Endothelial cell (in vitro differentiated cells): ENCODE measurements around the gene HPDL. TPM values are rescaled to one million over a fixed set of nuclear protein-coding genes. Genes with fewer than 3 reads are reported as not detected.

ENCODE experiments used
- DNase-seq: peaks from one replicate; pipeline ENCODE4 v3.0.0; 2021; ENCODE audit warnings: low spot score
- H3K27ac Mint-ChIP-seq: one replicate; pipeline ENCODE4 v1.8.0; 2021; ENCODE audit warnings: mixed read lengths, inconsistent platforms; ENCODE audit not compliant: unreplicated experiment
- H3K27me3 Mint-ChIP-seq: one replicate; pipeline ENCODE4 v1.8.0; 2021; ENCODE audit warnings: mild to moderate bottlenecking, moderate library complexity, mixed read lengths, inconsistent platforms; ENCODE audit not compliant: unreplicated experiment
- H3K36me3 Mint-ChIP-seq: one replicate; pipeline ENCODE4 v1.8.0; 2021; ENCODE audit warnings: mild to moderate bottlenecking, low read depth, mixed read lengths, inconsistent platforms; ENCODE audit not compliant: unreplicated experiment
- H3K4me1 Mint-ChIP-seq: one replicate; pipeline ENCODE4 v1.8.0; 2021; ENCODE audit warnings: mild to moderate bottlenecking, mixed read lengths, inconsistent platforms; ENCODE audit not compliant: unreplicated experiment
- H3K4me3 Mint-ChIP-seq: one replicate; pipeline ENCODE4 v1.8.0; 2021; ENCODE audit warnings: mild to moderate bottlenecking, mixed read lengths, inconsistent platforms; ENCODE audit not compliant: unreplicated experiment
- H3K9me3 Mint-ChIP-seq: one replicate; pipeline ENCODE4 v1.8.0; 2021; ENCODE audit warnings: mixed read lengths, inconsistent platforms; ENCODE audit not compliant: unreplicated experiment
- total RNA-seq: library from RNA; stranded (reverse); fragmentation: NEBNext Ultra II Directional; extraction: Animal tissue kit (Norgen Biotek cat#: 25700); gene quantifications from one replicate; pipeline ENCODE4 v1.2.1, GENCODE V29; 2021; ENCODE audit not compliant: unreplicated experiment
- TF ChIP-seq, protein P1 (sequence below): fragments of 200-600 bp; sonication (generic); IDR thresholded peaks from one replicate; pipeline ENCODE4 v1.5.0; 2021; ENCODE audit warnings: antibody characterized with exemption; ENCODE audit not compliant: unreplicated experiment

The HPDL gene
- total RNA-seq, 1 donor from 2014 or later: 2.5 TPM

GRCh38 chr1:45345014-45345413, 18.3 kb downstream of the HPDL start:
- Mint-ChIP-seq H3K36me3 (peaks cover 34% of the 10 kb centered on the region), H3K4me1 (peaks cover 29% of the 10 kb centered on the region), H3K4me3 (peak overlapping the region; percentile 34), H3K27ac (peak overlapping the region; percentile 39), H3K27me3 (peaks cover 3% of the 10 kb centered on the region), H3K9me3 (no peaks in the 10 kb centered on the region)
- no peak for DNase-seq
- TF ChIP-seq, protein P1, sequence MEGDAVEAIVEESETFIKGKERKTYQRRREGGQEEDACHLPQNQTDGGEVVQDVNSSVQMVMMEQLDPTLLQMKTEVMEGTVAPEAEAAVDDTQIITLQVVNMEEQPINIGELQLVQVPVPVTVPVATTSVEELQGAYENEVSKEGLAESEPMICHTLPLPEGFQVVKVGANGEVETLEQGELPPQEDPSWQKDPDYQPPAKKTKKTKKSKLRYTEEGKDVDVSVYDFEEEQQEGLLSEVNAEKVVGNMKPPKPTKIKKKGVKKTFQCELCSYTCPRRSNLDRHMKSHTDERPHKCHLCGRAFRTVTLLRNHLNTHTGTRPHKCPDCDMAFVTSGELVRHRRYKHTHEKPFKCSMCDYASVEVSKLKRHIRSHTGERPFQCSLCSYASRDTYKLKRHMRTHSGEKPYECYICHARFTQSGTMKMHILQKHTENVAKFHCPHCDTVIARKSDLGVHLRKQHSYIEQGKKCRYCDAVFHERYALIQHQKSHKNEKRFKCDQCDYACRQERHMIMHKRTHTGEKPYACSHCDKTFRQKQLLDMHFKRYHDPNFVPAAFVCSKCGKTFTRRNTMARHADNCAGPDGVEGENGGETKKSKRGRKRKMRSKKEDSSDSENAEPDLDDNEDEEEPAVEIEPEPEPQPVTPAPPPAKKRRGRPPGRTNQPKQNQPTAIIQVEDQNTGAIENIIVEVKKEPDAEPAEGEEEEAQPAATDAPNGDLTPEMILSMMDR: no peak

DNA sequence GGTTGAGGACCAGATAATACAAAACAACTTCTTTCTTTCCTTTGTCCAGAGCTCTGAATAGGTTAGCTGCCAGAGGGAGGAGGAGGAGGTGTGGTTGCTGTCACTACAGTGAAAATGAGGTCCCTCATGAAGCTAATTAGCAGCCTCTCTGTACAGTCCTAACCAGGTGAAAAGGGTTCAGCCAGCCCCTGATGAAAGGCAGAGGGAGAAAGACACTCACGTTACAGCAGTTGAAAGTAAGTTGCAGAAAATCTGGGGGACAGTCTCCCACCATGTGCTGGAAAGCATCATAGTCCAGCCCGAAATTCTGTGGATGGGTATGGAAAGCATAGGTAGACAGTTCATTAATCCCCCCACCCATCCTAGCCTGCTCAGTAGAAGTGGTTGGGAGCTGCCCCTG, 19.8 kb downstream of the HPDL start:
- Mint-ChIP-seq H3K27ac (no peak overlapping the region), H3K27me3 (peaks cover 3% of the 10 kb centered on the region), H3K9me3 (no peaks in the 10 kb centered on the region), H3K36me3 (peaks cover 34% of the 10 kb centered on the region), H3K4me3 (no peak overlapping the region), H3K4me1 (peaks cover 21% of the 10 kb centered on the region)
- TF ChIP-seq, protein P1: no peak
- no peak for DNase-seq

DNA sequence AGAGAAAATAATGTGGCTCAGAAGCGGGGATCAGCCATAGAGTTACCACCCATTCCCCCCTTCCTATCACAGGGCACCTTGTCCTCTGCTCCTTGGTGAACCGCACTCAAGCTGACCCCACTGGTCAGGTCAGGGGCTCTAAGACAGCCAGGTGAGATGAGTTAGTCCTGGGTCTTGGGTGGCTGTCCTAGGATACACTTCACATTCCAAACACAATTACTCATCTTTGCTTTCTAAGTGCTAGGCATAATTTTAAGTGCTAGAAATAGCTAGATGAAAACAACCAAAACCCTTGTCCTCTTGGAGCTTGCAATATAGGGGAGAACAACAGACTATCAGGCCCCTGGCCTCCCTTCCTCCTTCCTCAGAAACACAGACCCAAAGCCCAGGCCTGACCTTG, 21.3 kb downstream of the HPDL start:
- TF ChIP-seq, protein P1: no peak
- H3K36me3 Mint-ChIP-seq: peaks cover 29% of the 10 kb centered on the region
- H3K27me3 Mint-ChIP-seq: peaks cover 1% of the 10 kb centered on the region
- H3K4me1 Mint-ChIP-seq: peaks cover 15% of the 10 kb centered on the region
- DNase-seq: no peak
- H3K4me3 Mint-ChIP-seq: no peak overlapping the region
- H3K27ac Mint-ChIP-seq: no peak overlapping the region
- H3K9me3 Mint-ChIP-seq: no peaks in the 10 kb centered on the region

DNA sequence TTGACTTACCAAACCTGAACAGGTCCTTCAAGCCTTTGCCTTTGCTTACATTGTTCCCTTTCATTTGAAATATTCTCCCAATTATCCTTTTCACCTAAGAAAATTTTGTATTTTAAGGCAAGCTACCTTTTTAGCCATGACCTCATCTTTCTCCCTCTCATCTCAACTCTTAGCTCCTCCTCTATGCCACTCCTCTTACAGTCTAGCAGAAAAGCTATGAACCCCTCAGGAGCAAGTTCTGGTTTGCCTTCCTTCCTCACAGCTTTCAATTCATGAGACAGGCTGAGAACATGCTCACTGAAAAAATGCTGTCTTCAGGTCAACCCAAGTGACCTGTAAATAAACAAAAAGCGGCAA, 21.9 kb downstream of the HPDL start:
- no peak for DNase-seq
- Mint-ChIP-seq H3K27me3 (peaks cover 1% of the 10 kb centered on the region), H3K9me3 (no peaks in the 10 kb centered on the region), H3K4me3 (no peak overlapping the region), H3K36me3 (peaks cover 28% of the 10 kb centered on the region), H3K4me1 (peaks cover 15% of the 10 kb centered on the region), H3K27ac (no peak overlapping the region)
- TF ChIP-seq, protein P1: no peak

DNA sequence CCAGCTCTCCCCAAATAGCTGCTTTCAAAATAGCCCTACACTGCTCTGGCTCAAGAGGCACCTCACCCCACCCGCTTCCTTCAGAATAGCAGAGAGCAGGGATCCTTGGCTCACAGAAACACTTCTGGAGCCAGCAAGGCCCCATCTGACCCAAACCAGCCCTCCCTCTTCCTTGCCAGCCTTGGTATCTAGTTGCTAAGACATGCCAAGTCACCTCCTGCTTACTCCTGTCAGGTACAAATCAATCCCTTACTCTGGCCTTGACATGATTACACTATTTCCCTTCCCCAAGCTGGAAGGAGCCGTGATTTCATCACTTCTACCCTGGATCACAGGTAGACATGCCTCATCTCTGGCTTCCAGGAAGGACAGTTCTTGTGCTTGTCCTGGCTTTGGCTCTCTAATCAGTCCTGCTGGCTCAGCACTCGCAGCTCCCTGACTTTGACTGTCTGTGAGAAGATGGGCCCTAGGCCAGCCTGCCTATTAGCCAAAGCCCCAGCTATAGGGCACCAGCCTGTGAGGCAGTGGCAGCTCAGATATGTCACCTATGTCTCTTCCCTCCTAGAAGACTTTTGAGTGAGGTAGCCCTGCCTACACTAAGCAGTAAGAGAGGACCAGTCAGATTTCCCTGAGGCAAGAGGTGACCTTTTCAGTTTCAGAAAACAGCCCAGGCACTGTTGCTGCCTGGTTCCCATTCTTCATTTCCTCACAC, 22.4 kb downstream of the HPDL start:
- Mint-ChIP-seq H3K9me3 (no peaks in the 10 kb centered on the region), H3K27ac (peak overlapping the region; percentile 32), H3K27me3 (peaks cover 1% of the 10 kb centered on the region), H3K36me3 (peaks cover 23% of the 10 kb centered on the region), H3K4me3 (no peak overlapping the region), H3K4me1 (peaks cover 15% of the 10 kb centered on the region)
- TF ChIP-seq, protein P1: no peak
- no peak for DNase-seq
